Esophagus muscularis mucosa (tissue), 4 donors: Measurements from ENCODE around the gene LDAH. TPM values are rescaled to one million over a fixed set of nuclear protein-coding genes. Genes with fewer than 3 reads are reported as not detected.

ENCODE experiments used
- DNase-seq: peaks from one replicate; pipeline ENCODE4 v3.0.0-alpha.2; 2017; ENCODE audit errors: extremely low spot score
- H3K27ac ChIP-seq, 4 donors: fragments of 200-600 bp; sonication (generic); replicated peaks in 1 of 4; 1 replicate in 3 of 4; 2 replicates in 1 of 4; pipeline ENCODE4 v1.5.1; 2016 to 2019; ENCODE audit warnings: mild to moderate bottlenecking in 1 of 4
- H3K27me3 ChIP-seq, 4 donors: fragments of 200-600 bp; sonication (generic); one replicate each; pipeline versions ENCODE4 v1.5.1 to v1.6.0; 2016 to 2019
- H3K36me3 ChIP-seq, 4 donors: fragments of 200-600 bp; sonication (generic); one replicate each; pipeline ENCODE4 v1.5.1; 2016 to 2019
- H3K4me1 ChIP-seq, 4 donors: fragments of 200-600 bp; sonication (generic); one replicate each; pipeline ENCODE4 v1.5.1; 2016 to 2019
- H3K4me3 ChIP-seq, 4 donors: fragments of 200-600 bp; sonication (generic); 1 replicate in 2 of 4; 2 replicates in 2 of 4; pipeline ENCODE4 v1.5.1; 2016 to 2019; ENCODE audit warnings: mild to moderate bottlenecking in 4 of 4, moderate library complexity in 1 of 4
- H3K9me3 ChIP-seq, 4 donors: fragments of 200-600 bp; sonication (generic); 1 replicate in 3 of 4; 2 replicates in 1 of 4; pipeline ENCODE4 v1.5.1; 2016 to 2019
- CTCF ChIP-seq, 3 experiments: fragments of 200-600 bp in 2 of 3; fragments of 450-650 bp in 1 of 3; sonication (generic) in 2 of 3; IDR thresholded peaks; one replicate each; pipeline ENCODE4 v1.5.1; 2017 to 2019; ENCODE audit warnings: antibody characterized with exemption in 3 of 3, mild to moderate bottlenecking in 2 of 3, moderate library complexity in 1 of 3
- EP300 ChIP-seq: sonication (generic); formaldehyde crosslinking; IDR thresholded peaks from one replicate; pipeline ENCODE4 v1.6.1; 2017; ENCODE audit warnings: antibody characterized with exemption
- POLR2A ChIP-seq: fragments of 450-650 bp; IDR thresholded peaks from one replicate; pipeline ENCODE4 v1.6.1; 2017; ENCODE audit warnings: antibody characterized with exemption, moderate library complexity, mild to moderate bottlenecking, low read depth
- POLR2AphosphoS5 ChIP-seq, 2 donors: sonication (generic); formaldehyde crosslinking; IDR thresholded peaks; one replicate each; pipeline ENCODE4 v1.6.1; 2017; ENCODE audit warnings: antibody characterized with exemption in 2 of 2
- WGBS: methylation state at CpG from one replicate; pipeline ENCODE4 v1.1.5; 2018; 5-methylcytosine and 5-hydroxymethylcytosine counted together
- intact Hi-C: fragments of 100-400 bp; cut with DNase I; formaldehyde crosslinking; loops from one replicate; pipeline ENCODE4 v1.15.1; 2023
- total RNA-seq, 4 donors: library from RNA; depleted of rRNA; stranded (reverse); fragments of >200 nt; gene quantifications; one replicate each; pipeline versions ENCODE4 v1.1.0 to v1.2.1, GENCODE V29; 2016

LDAH gene
- total RNA-seq, 4 donors from 2014 or later = 7.9 to 13.7 (median 11.9) TPM

GRCh38 chr2:20823917-20824316 lies 1.0 kb upstream of the LDAH start:
- WGBS = 80% methylated on average over 5 of the region's 5 CpGs
- intact Hi-C loops = loop anchor here (10.0 kb wide), 1 partner anchor 159 kb away; the partner anchor contains the start of gene GDF7

GRCh38 chr2:20818820-20819219 lies 4.1 kb downstream of the LDAH start:
- TF ChIP-seq CTCF (IDR thresholded peaks at IDR 0.05) = no peak
- TF ChIP-seq POLR2AphosphoS5 (IDR thresholded peaks at IDR 0.05) = no peak
- no peak for TF ChIP-seq EP300
- TF ChIP-seq POLR2A = no peak
- 77% methylated on average over 2 of the region's 2 CpGs for WGBS
- H3K4me3 ChIP-seq = no peak overlapping the region
- H3K36me3 ChIP-seq = no peaks in the 10 kb centered on the region
- DNase-seq = no peak
- H3K4me1 ChIP-seq = peaks cover 4 to 10% (median 8%) of the 10 kb centered on the region in 4 donors
- no peaks in the 10 kb centered on the region for H3K9me3 ChIP-seq
- intact Hi-C loops = no loop called here
- no peaks in the 10 kb centered on the region for H3K27me3 ChIP-seq
- no peak overlapping the region for H3K27ac ChIP-seq

More at GRCh38 chr2:20823917-20824316, 1.0 kb upstream of the LDAH start:
- TF ChIP-seq CTCF (IDR thresholded peaks at IDR 0.05) (no peak), POLR2A (no peak), POLR2AphosphoS5 (IDR thresholded peaks at IDR 0.05) (no peak), EP300 (no peak)
- Histone ChIP-seq H3K36me3 (no peaks in the 10 kb centered on the region), H3K27ac (no peak overlapping the region), H3K27me3 (no peaks in the 10 kb centered on the region), H3K4me3 (no peak overlapping the region), H3K9me3 (no peaks in the 10 kb centered on the region), H3K4me1 (peaks cover 4 to 10% (median 8%) of the 10 kb centered on the region in 4 donors)
- no peak for DNase-seq

GRCh38 chr2:20815216-20815615 lies 7.7 kb downstream of the LDAH start:
- 100% methylated on average over 1 of the region's 1 CpG for WGBS
- Histone ChIP-seq H3K9me3 (no peaks in the 10 kb centered on the region), H3K4me1 (no peaks in the 10 kb centered on the region), H3K27ac (no peak overlapping the region), H3K36me3 (no peaks in the 10 kb centered on the region), H3K27me3 (no peaks in the 10 kb centered on the region), H3K4me3 (no peak overlapping the region)
- DNase-seq = no peak
- intact Hi-C loops = no loop called here
- TF ChIP-seq CTCF (IDR thresholded peaks at IDR 0.05) (no peak), EP300 (no peak), POLR2AphosphoS5 (IDR thresholded peaks at IDR 0.05) (no peak), POLR2A (no peak)

GRCh38 chr2:20812779-20813178 lies 10.1 kb downstream of the LDAH start:
- Histone ChIP-seq H3K4me1 (no peaks in the 10 kb centered on the region), H3K27me3 (no peaks in the 10 kb centered on the region), H3K9me3 (no peaks in the 10 kb centered on the region), H3K36me3 (no peaks in the 10 kb centered on the region), H3K27ac (no peak overlapping the region), H3K4me3 (no peak overlapping the region)
- no peak for TF ChIP-seq POLR2AphosphoS5 (IDR thresholded peaks at IDR 0.05)
- no peak for TF ChIP-seq POLR2A
- no peak for TF ChIP-seq CTCF (IDR thresholded peaks at IDR 0.05)
- no peak for TF ChIP-seq EP300
- intact Hi-C loops = no loop called here
- WGBS = 94% methylated on average over 2 of the region's 2 CpGs
- no peak for DNase-seq

GRCh38 chr2:20806286-20806685 lies 16.6 kb downstream of the LDAH start:
- no peaks in the 10 kb centered on the region for H3K4me1 ChIP-seq
- H3K4me3 ChIP-seq = no peak overlapping the region
- peaks cover 0 to under 1% (median 0%) of the 10 kb centered on the region in 4 donors for H3K36me3 ChIP-seq
- WGBS = 63% methylated on average over 1 of the region's 1 CpG
- no peak for TF ChIP-seq EP300
- TF ChIP-seq POLR2A = no peak
- no peak for TF ChIP-seq POLR2AphosphoS5 (IDR thresholded peaks at IDR 0.05)
- TF ChIP-seq CTCF (IDR thresholded peaks at IDR 0.05) = no peak
- no peak for DNase-seq
- no peaks in the 10 kb centered on the region for H3K9me3 ChIP-seq
- H3K27ac ChIP-seq = no peak overlapping the region
- H3K27me3 ChIP-seq = no peaks in the 10 kb centered on the region
- intact Hi-C loops = no loop called here
